Uterus (tissue), 2 donors: ENCODE data around the gene MTCL3.

Source experiments
- CTCF ChIP-seq, 4 experiments: fragments of 200-600 bp in 2 of 4; fragments of 450-650 bp in 2 of 4; sonication (generic) in 2 of 4; IDR thresholded peaks; one replicate each; pipeline ENCODE4 v1.5.1; 2016 to 2019; ENCODE audit warnings: antibody characterized with exemption in 4 of 4, mild to moderate bottlenecking in 2 of 4, moderate library complexity in 1 of 4
- POLR2A ChIP-seq, 2 donors: fragments of 450-650 bp; IDR thresholded peaks; one replicate each; pipeline ENCODE4 v1.6.1; 2016; ENCODE audit warnings: antibody characterized with exemption in 2 of 2, mild to moderate bottlenecking in 1 of 2, moderate library complexity in 1 of 2

- TF ChIP-seq CTCF (IDR thresholded peaks at IDR 0.05) = no peak
- TF ChIP-seq POLR2A (IDR thresholded peaks at IDR 0.05) = no peak
These were observed 3.6 kb upstream of the MTCL3 start for GRCh38 chr6:127522714-127523113.
